HCT116 (cell line): Measurements from ENCODE around the gene GMDS. TPM values are rescaled to one million over a fixed set of nuclear protein-coding genes. Genes with fewer than 3 reads are reported as not detected.

ENCODE experiments used
- ATAC-seq: fragments of 200-7000 bp; cut with Tn5 transposase; 2 replicates; pipeline ENCODE4 v1.9.1; 2020; ENCODE audit warnings: mild to moderate bottlenecking, moderate library complexity
- BruUV-seq: library from RNA; stranded (reverse); fragments of 400-500 nt; replicated peaks from 2 replicates; lab custom pipeline; 2021; lab: Mats Ljungman, UMichigan
- CTCF ChIA-PET: fragments of 300-600 bp; sonication (Branson Sonifier 250); formaldehyde crosslinking; loops from one replicate; lab custom pipeline; 2021; ENCODE audit warnings: antibody characterized with exemption; lab: Charles Lee
- POLR2A ChIA-PET: fragments of 300-600, 350-600 bp; sonication (Branson Sonifier 250); formaldehyde crosslinking; loops from one replicate; lab custom pipeline; 2021; ENCODE audit warnings: antibody characterized with exemption; lab: Charles Lee
- RAD21 ChIA-PET, 2 experiments: fragments of 300-600 bp; sonication (Branson Sonifier 250); formaldehyde crosslinking; loops; one replicate each; lab custom pipeline; 2023; ENCODE audit warnings: low total read pairs in 2 of 2; ENCODE audit not compliant: uncharacterized antibody in 2 of 2, unreplicated experiment in 2 of 2, low non-redundant PET in 1 of 2; lab: Charles Lee
- DNase-seq: peaks from one replicate; pipeline ENCODE4 v3.0.0-alpha.2; 2010; ENCODE audit warnings: low read depth, low spot score
- H2AFZ ChIP-seq: fragments of 200-600 bp; shearing (Covaris generic), sonication (generic); 2 replicates; pipeline ENCODE4 v1.6.1; 2017; ENCODE audit warnings: low read depth, mixed run types, mixed read lengths, antibody characterized with exemption, low read length; ENCODE audit not compliant: poor library complexity, severe bottlenecking
- H3K27ac ChIP-seq: 2 replicates; pipeline ENCODE4 v1.5.1; 2012; ENCODE audit warnings: low read depth, low read length
- H3K27me3 ChIP-seq: fragments of 200-600 bp; sonication (generic); 2 replicates; pipeline ENCODE4 v1.6.1; 2016; ENCODE audit warnings: mixed run types, low read length, mixed read lengths; ENCODE audit not compliant: insufficient read depth
- H3K36me3 ChIP-seq, 2 experiments: fragments of 200-500 bp in 1 of 2; fragments of 200-600 bp in 1 of 2; sonication (Bioruptor generic) in 1 of 2; sonication (generic) in 1 of 2; 2 replicates each; pipeline versions ENCODE4 v1.5.1 to v1.6.1; 2014 to 2016; ENCODE audit warnings: low read length in 2 of 2, inconsistent platforms in 1 of 2, mixed read lengths in 1 of 2, mixed run types in 1 of 2; ENCODE audit not compliant: insufficient read depth in 2 of 2, control insufficient read depth in 1 of 2
- H3K4me1 ChIP-seq, 2 experiments: fragments of 200-600 bp in 1 of 2; sonication (generic) in 1 of 2; 2 replicates each; pipeline versions ENCODE4 v1.5.1 to v1.6.1; 2012 to 2017; ENCODE audit warnings: low read length in 2 of 2, inconsistent platforms in 1 of 2, mild to moderate bottlenecking in 1 of 2, mixed read lengths in 1 of 2, mixed run types in 1 of 2, moderate library complexity in 1 of 2; ENCODE audit not compliant: insufficient read depth in 2 of 2, control insufficient read depth in 1 of 2
- H3K4me2 ChIP-seq: fragments of 200-600 bp; sonication (generic); 2 replicates; pipeline ENCODE4 v1.6.1; 2017; ENCODE audit warnings: mixed run types, low read length, mixed read lengths
- H3K4me3 ChIP-seq, 2 experiments: fragments of 200-600 bp in 1 of 2; sonication (generic) in 1 of 2; replicated peaks in 1 of 2; 2 replicates each; pipeline ENCODE4 v1.5.1; 2011 to 2016; ENCODE audit warnings: low read length in 2 of 2, control low read depth in 1 of 2, low read depth in 1 of 2, mild to moderate bottlenecking in 1 of 2, mixed read lengths in 1 of 2, mixed run types in 1 of 2
- H3K79me2 ChIP-seq: fragments of 200-600 bp; sonication (generic); 2 replicates; pipeline ENCODE4 v1.6.1; 2017; ENCODE audit warnings: mild to moderate bottlenecking, mixed run types, low read length, moderate library complexity, mixed read lengths; ENCODE audit not compliant: insufficient read depth
- H3K9ac ChIP-seq: fragments of 200-600 bp; sonication (generic); 2 replicates; pipeline ENCODE4 v1.6.1; 2016; ENCODE audit warnings: low read length, mixed read lengths
- H3K9me2 ChIP-seq: fragments of 200-600 bp; sonication (generic), shearing (Covaris generic); 2 replicates; pipeline ENCODE4 v1.6.1; 2017; ENCODE audit warnings: mixed run types, mild to moderate bottlenecking, moderate library complexity; ENCODE audit not compliant: insufficient read depth
- H3K9me3 ChIP-seq, 2 experiments: fragments of 200-500 bp in 1 of 2; fragments of 200-600 bp in 1 of 2; sonication (Bioruptor generic) in 1 of 2; sonication (generic) in 1 of 2; 2 replicates each; pipeline ENCODE4 v1.6.1; 2014 to 2017; ENCODE audit warnings: low read length in 2 of 2, mixed read lengths in 2 of 2, inconsistent platforms in 1 of 2, low read depth in 1 of 2, mild to moderate bottlenecking in 1 of 2, mixed run types in 1 of 2, moderate library complexity in 1 of 2; ENCODE audit not compliant: control insufficient read depth in 1 of 2, insufficient read depth in 1 of 2
- H4K20me1 ChIP-seq: fragments of 200-600 bp; sonication (generic), shearing (Covaris generic); 2 replicates; pipeline ENCODE4 v1.6.1; 2017; ENCODE audit warnings: mixed run types, mild to moderate bottlenecking, moderate library complexity; ENCODE audit not compliant: insufficient read depth
- ATF3 ChIP-seq: IDR thresholded peaks from 2 replicates; pipeline ENCODE4 v1.6.1; 2012
- CEBPB ChIP-seq: IDR thresholded peaks from 2 replicates; pipeline ENCODE4 v1.6.1; 2012; ENCODE audit warnings: low read depth
- CTCF ChIP-seq, 3 experiments: fragments of 200-600 bp in 1 of 3; sonication (generic) in 1 of 3; IDR thresholded peaks in 2 of 3; conservative IDR thresholded peaks in 1 of 3; 2 replicates each; pipeline ENCODE4 v1.5.1; 2012 to 2017; ENCODE audit warnings: low read depth in 2 of 3, low read length in 2 of 3, antibody characterized with exemption in 1 of 3, borderline replicate concordance in 1 of 3, control low read depth in 1 of 3, mild to moderate bottlenecking in 1 of 3, mixed read lengths in 1 of 3, mixed run types in 1 of 3, moderate library complexity in 1 of 3; ENCODE audit not compliant: insufficient read depth in 1 of 3
- EGR1 ChIP-seq: IDR thresholded peaks from 2 replicates; pipeline ENCODE4 v1.6.1; 2012; ENCODE audit warnings: low read depth
- FOSL1 ChIP-seq: IDR thresholded peaks from 2 replicates; pipeline ENCODE4 v1.6.1; 2012; ENCODE audit warnings: low read depth
- POLR2A ChIP-seq: IDR thresholded peaks from 2 replicates; pipeline ENCODE4 v1.7.0; 2011; ENCODE audit warnings: borderline replicate concordance; ENCODE audit not compliant: insufficient read depth, insufficient read length; ENCODE audit errors: extremely low read depth
- SP1 ChIP-seq: IDR thresholded peaks from 2 replicates; pipeline ENCODE4 v1.6.1; 2012; ENCODE audit warnings: low read depth
- TCF7L2 ChIP-seq: IDR thresholded peaks from 2 replicates; pipeline ENCODE4 v1.7.0; 2011; ENCODE audit warnings: borderline replicate concordance, inconsistent platforms; ENCODE audit not compliant: insufficient read depth, insufficient read length; ENCODE audit errors: extremely low read depth
- ZFX ChIP-seq: fragments of 450-650 bp; IDR thresholded peaks from 2 replicates; pipeline ENCODE4 v1.6.1; 2017
- intact Hi-C: fragments of 100-400 bp; cut with micrococcal nuclease; formaldehyde crosslinking; loops from 2 replicates; pipeline ENCODE4 v1.10.0; 2022
- total RNA-seq: library from RNA; stranded (reverse); gene quantifications from one replicate; pipeline ENCODE4 v1.2.1, GENCODE V29; 2021; ENCODE audit not compliant: unreplicated experiment
- TF ChIP-seq, protein P1 (sequence below): IDR thresholded peaks from 2 replicates; pipeline ENCODE4 v1.6.1; 2012; ENCODE audit warnings: low read depth
- TF ChIP-seq, protein P2 (sequence below): IDR thresholded peaks from 2 replicates; pipeline ENCODE4 v1.6.1; 2011; ENCODE audit warnings: mild to moderate bottlenecking, low read length, moderate library complexity; ENCODE audit not compliant: insufficient replicate concordance; ENCODE audit errors: extremely low read depth

GMDS gene
- total RNA-seq, 1 experiment from 2014 or later: 34.4 TPM

DNA sequence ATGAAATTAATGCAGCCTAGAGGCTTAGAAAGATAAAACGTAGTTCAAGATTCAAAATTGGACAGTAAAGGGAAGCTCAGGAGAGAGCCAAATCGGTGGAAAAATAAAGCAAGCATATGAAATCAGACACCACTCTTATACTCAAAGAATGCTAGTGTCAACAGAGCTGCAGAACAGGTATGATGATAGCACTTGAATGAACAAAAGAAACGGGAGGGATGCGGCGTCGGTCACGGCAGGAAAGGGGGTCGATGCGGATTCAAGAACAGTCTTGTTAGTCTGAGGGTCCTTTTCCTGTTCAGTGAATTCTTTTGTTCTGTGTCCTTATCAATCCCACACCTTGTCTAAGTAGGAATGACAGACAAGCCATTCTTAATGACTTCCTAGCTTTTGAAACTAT is 521.3 kb downstream of the GMDS start:
- Histone ChIP-seq H3K9ac (peak overlapping the region; percentile 35), H3K27me3 (no peaks in the 10 kb centered on the region), H3K4me1 (peaks cover 19% of the 10 kb centered on the region in 2 experiments), H3K9me3 (no peaks in the 10 kb centered on the region), H4K20me1 (no peaks in the 10 kb centered on the region), H3K27ac (peak overlapping the region; percentile 18), H3K4me3 (no peak overlapping the region), H3K4me2 (peak overlapping the region; percentile 69), H2AFZ (no peak overlapping the region), H3K36me3 (no peaks in the 10 kb centered on the region), H3K79me2 (no peaks in the 10 kb centered on the region), H3K9me2 (no peaks in the 10 kb centered on the region)
- RAD21 ChIA-PET: no interaction called here
- TF ChIP-seq ATF3 (no peak), CEBPB (0 out of 2 replicates have a peak, but pooled peaks have one; percentile 8)
- intact Hi-C loops: no loop called here
- TSS peak; percentile 92 for BruUV-seq
- DNase-seq (no peak), ATAC-seq (peak; percentile 7; the same call in 1 of the 2 replicates)
- POLR2A ChIA-PET: interaction anchor here (1.4 kb wide), 1 partner anchor 45 kb away, joined by 3 read pairs; no protein-coding TSS in a partner anchor
- CTCF ChIA-PET: interaction anchor here (1.3 kb wide), 1 partner anchor 37 kb away, joined by 3 read pairs; no protein-coding TSS in a partner anchor

GRCh38 chr6:1722801-1723200 is 522.6 kb downstream of the GMDS start:
- no peaks in the 10 kb centered on the region for H3K36me3 ChIP-seq
- intact Hi-C loops: no loop called here
- no peak overlapping the region for H3K4me3 ChIP-seq
- no peaks in the 10 kb centered on the region for H4K20me1 ChIP-seq
- no peak overlapping the region for H3K4me2 ChIP-seq
- RAD21 ChIA-PET: no interaction called here
- POLR2A ChIA-PET: interaction anchor here (0.7 kb wide), 2 partner anchors 53 to 133 kb away, joined by 3 read pairs; no protein-coding TSS in a partner anchor
- no peaks in the 10 kb centered on the region for H3K9me3 ChIP-seq
- H3K79me2 ChIP-seq: no peaks in the 10 kb centered on the region
- CTCF ChIA-PET: interaction anchor here (1.3 kb wide), 1 partner anchor 36 kb away, joined by 3 read pairs; no protein-coding TSS in a partner anchor
- no TSS peak for BruUV-seq
- no peaks in the 10 kb centered on the region for H3K9me2 ChIP-seq
- H3K27ac ChIP-seq: no peak overlapping the region
- H3K4me1 ChIP-seq: peaks cover 19% of the 10 kb centered on the region in 2 experiments
- DNase-seq: no peak
- TF ChIP-seq, protein P1, sequence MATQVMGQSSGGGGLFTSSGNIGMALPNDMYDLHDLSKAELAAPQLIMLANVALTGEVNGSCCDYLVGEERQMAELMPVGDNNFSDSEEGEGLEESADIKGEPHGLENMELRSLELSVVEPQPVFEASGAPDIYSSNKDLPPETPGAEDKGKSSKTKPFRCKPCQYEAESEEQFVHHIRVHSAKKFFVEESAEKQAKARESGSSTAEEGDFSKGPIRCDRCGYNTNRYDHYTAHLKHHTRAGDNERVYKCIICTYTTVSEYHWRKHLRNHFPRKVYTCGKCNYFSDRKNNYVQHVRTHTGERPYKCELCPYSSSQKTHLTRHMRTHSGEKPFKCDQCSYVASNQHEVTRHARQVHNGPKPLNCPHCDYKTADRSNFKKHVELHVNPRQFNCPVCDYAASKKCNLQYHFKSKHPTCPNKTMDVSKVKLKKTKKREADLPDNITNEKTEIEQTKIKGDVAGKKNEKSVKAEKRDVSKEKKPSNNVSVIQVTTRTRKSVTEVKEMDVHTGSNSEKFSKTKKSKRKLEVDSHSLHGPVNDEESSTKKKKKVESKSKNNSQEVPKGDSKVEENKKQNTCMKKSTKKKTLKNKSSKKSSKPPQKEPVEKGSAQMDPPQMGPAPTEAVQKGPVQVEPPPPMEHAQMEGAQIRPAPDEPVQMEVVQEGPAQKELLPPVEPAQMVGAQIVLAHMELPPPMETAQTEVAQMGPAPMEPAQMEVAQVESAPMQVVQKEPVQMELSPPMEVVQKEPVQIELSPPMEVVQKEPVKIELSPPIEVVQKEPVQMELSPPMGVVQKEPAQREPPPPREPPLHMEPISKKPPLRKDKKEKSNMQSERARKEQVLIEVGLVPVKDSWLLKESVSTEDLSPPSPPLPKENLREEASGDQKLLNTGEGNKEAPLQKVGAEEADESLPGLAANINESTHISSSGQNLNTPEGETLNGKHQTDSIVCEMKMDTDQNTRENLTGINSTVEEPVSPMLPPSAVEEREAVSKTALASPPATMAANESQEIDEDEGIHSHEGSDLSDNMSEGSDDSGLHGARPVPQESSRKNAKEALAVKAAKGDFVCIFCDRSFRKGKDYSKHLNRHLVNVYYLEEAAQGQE: no peak
- no peak for TF ChIP-seq ZFX
- TF ChIP-seq POLR2A: no peak
- TF ChIP-seq TCF7L2: no peak
- no peak for TF ChIP-seq FOSL1
- no peak for TF ChIP-seq SP1
- TF ChIP-seq EGR1: no peak
- no peak for TF ChIP-seq ATF3
- TF ChIP-seq, protein P2, sequence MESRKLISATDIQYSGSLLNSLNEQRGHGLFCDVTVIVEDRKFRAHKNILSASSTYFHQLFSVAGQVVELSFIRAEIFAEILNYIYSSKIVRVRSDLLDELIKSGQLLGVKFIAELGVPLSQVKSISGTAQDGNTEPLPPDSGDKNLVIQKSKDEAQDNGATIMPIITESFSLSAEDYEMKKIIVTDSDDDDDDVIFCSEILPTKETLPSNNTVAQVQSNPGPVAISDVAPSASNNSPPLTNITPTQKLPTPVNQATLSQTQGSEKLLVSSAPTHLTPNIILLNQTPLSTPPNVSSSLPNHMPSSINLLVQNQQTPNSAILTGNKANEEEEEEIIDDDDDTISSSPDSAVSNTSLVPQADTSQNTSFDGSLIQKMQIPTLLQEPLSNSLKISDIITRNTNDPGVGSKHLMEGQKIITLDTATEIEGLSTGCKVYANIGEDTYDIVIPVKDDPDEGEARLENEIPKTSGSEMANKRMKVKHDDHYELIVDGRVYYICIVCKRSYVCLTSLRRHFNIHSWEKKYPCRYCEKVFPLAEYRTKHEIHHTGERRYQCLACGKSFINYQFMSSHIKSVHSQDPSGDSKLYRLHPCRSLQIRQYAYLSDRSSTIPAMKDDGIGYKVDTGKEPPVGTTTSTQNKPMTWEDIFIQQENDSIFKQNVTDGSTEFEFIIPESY: no peak
- no peak for TF ChIP-seq CTCF (IDR thresholded peaks at IDR 0.05 in 2 of 3, conservative IDR thresholded peaks at IDR 0.05 in 1 of 3; ENCODE audit: borderline replicate concordance in 1 of 3, insufficient read depth in 1 of 3, low read depth in 2 of 3, low read length in 2 of 3)
- no peaks in the 10 kb centered on the region for H3K27me3 ChIP-seq
- no peak overlapping the region for H2AFZ ChIP-seq
- H3K9ac ChIP-seq: no peak overlapping the region
- no peak for ATAC-seq
